HEK293 (cell line): Measurements from ENCODE around the gene PRPH.
A peak's percentile ranks its signal among the peaks of the same experiment; 100 is the strongest.

Experiments
- BCL11A ChIP-seq: fragments of 450-650 bp; formaldehyde crosslinking; IDR thresholded peaks from 2 replicates; pipeline ENCODE4 v1.5.1; 2016; ENCODE audit warnings: low read depth, missing biosample characterization, missing genetic modification characterization
- BCL11B ChIP-seq: fragments of 450-650 bp; formaldehyde crosslinking; IDR thresholded peaks from 2 replicates; pipeline ENCODE4 v1.5.1; 2016; ENCODE audit warnings: low read depth, missing biosample characterization, missing genetic modification characterization
- ELK4 ChIP-seq: IDR thresholded peaks from 2 replicates; pipeline ENCODE4 v1.6.1; 2011; ENCODE audit warnings: mild to moderate bottlenecking, low read depth, low read length, borderline replicate concordance
- KLF7 ChIP-seq: fragments of 450-650 bp; formaldehyde crosslinking; IDR thresholded peaks from 2 replicates; pipeline ENCODE4 v1.5.1; 2016; ENCODE audit warnings: missing biosample characterization, missing genetic modification characterization, borderline replicate concordance
- RBAK ChIP-seq: fragments of 450-650 bp; formaldehyde crosslinking; IDR thresholded peaks from 2 replicates; pipeline ENCODE4 v1.5.1; 2016; ENCODE audit warnings: missing biosample characterization, missing genetic modification characterization
- ZBTB1 ChIP-seq: fragments of 450-650 bp; formaldehyde crosslinking; IDR thresholded peaks from 2 replicates; pipeline ENCODE4 v1.5.1; 2016; ENCODE audit warnings: missing biosample characterization, missing genetic modification characterization
- ZFHX2 ChIP-seq: fragments of 450-650 bp; formaldehyde crosslinking; conservative IDR thresholded peaks from 2 replicates; pipeline ENCODE4 v1.5.1; 2016; ENCODE audit warnings: missing biosample characterization, missing genetic modification characterization
- ZNF10 ChIP-seq: fragments of 450-650 bp; formaldehyde crosslinking; IDR thresholded peaks from 2 replicates; pipeline ENCODE4 v1.5.1; 2017; ENCODE audit warnings: missing biosample characterization, missing genetic modification characterization
- ZNF112 ChIP-seq: fragments of 450-650 bp; formaldehyde crosslinking; IDR thresholded peaks from 2 replicates; pipeline ENCODE4 v1.5.0; 2017; ENCODE audit warnings: missing biosample characterization, missing genetic modification characterization
- ZNF133 ChIP-seq: fragments of 450-650 bp; formaldehyde crosslinking; IDR thresholded peaks from 2 replicates; pipeline ENCODE4 v1.5.1; 2016; ENCODE audit warnings: missing biosample characterization, missing genetic modification characterization
- ZNF155 ChIP-seq: fragments of 450-650 bp; formaldehyde crosslinking; IDR thresholded peaks from 2 replicates; pipeline ENCODE4 v1.5.1; 2016; ENCODE audit warnings: missing biosample characterization, missing genetic modification characterization
- ZNF169 ChIP-seq: fragments of 450-650 bp; formaldehyde crosslinking; IDR thresholded peaks from 2 replicates; pipeline ENCODE4 v1.5.1; 2016; ENCODE audit warnings: missing biosample characterization, missing genetic modification characterization
- ZNF2 ChIP-seq: fragments of 450-650 bp; formaldehyde crosslinking; IDR thresholded peaks from 2 replicates; pipeline ENCODE4 v1.5.1; 2016; ENCODE audit warnings: missing biosample characterization, missing genetic modification characterization
- ZNF202 ChIP-seq: fragments of 450-650 bp; formaldehyde crosslinking; IDR thresholded peaks from 2 replicates; pipeline ENCODE4 v1.5.1; 2016; ENCODE audit warnings: missing biosample characterization, missing genetic modification characterization, borderline replicate concordance
- ZNF24 ChIP-seq: fragments of 450-650 bp; formaldehyde crosslinking; IDR thresholded peaks from 2 replicates; pipeline ENCODE4 v1.5.1; 2016; ENCODE audit warnings: missing biosample characterization, missing genetic modification characterization
- ZNF248 ChIP-seq: fragments of 450-650 bp; formaldehyde crosslinking; IDR thresholded peaks from 2 replicates; pipeline ENCODE4 v1.5.1; 2017; ENCODE audit warnings: missing biosample characterization, missing genetic modification characterization
- ZNF266 ChIP-seq: fragments of 450-650 bp; formaldehyde crosslinking; IDR thresholded peaks from 2 replicates; pipeline ENCODE4 v1.5.1; 2016; ENCODE audit warnings: missing biosample characterization, missing genetic modification characterization, low read depth
- ZNF341 ChIP-seq: fragments of 450-650 bp; formaldehyde crosslinking; IDR thresholded peaks from 2 replicates; pipeline ENCODE4; 2016; ENCODE audit warnings: low read depth, missing biosample characterization, missing genetic modification characterization
- ZNF362 ChIP-seq: fragments of 450-650 bp; formaldehyde crosslinking; IDR thresholded peaks from 2 replicates; pipeline ENCODE4 v1.5.1; 2016; ENCODE audit warnings: missing biosample characterization, missing genetic modification characterization
- ZNF37A ChIP-seq: fragments of 450-650 bp; IDR thresholded peaks from 2 replicates; pipeline ENCODE4 v1.5.1; 2018; ENCODE audit warnings: missing biosample characterization, missing genetic modification characterization
- ZNF548 ChIP-seq: fragments of 450-650 bp; formaldehyde crosslinking; IDR thresholded peaks from 2 replicates; pipeline ENCODE4 v1.5.1; 2016; ENCODE audit warnings: missing biosample characterization, missing genetic modification characterization
- ZNF549 ChIP-seq: fragments of 450-650 bp; IDR thresholded peaks from 2 replicates; pipeline ENCODE4 v1.5.1; 2018; ENCODE audit warnings: missing biosample characterization, missing genetic modification characterization, mild to moderate bottlenecking, inconsistent platforms, moderate library complexity
- ZNF560 ChIP-seq: fragments of 450-650 bp; formaldehyde crosslinking; IDR thresholded peaks from 2 replicates; pipeline ENCODE4 v1.5.1; 2017; ENCODE audit warnings: missing biosample characterization, missing genetic modification characterization, borderline replicate concordance
- ZNF692 ChIP-seq: fragments of 450-650 bp; formaldehyde crosslinking; IDR thresholded peaks from 2 replicates; pipeline ENCODE4 v1.5.1; 2016; ENCODE audit warnings: missing biosample characterization, missing genetic modification characterization
- ZNF785 ChIP-seq: fragments of 450-650 bp; formaldehyde crosslinking; IDR thresholded peaks from 2 replicates; pipeline ENCODE4 v1.5.1; 2016; ENCODE audit warnings: missing biosample characterization, missing genetic modification characterization
- ZNF791 ChIP-seq: fragments of 450-650 bp; formaldehyde crosslinking; IDR thresholded peaks from 2 replicates; pipeline ENCODE4 v1.5.1; 2016; ENCODE audit warnings: missing biosample characterization, missing genetic modification characterization
- ZNF792 ChIP-seq: fragments of 450-650 bp; formaldehyde crosslinking; IDR thresholded peaks from 2 replicates; pipeline ENCODE4 v1.5.1; 2016; ENCODE audit warnings: missing biosample characterization, missing genetic modification characterization
- TF ChIP-seq, protein P1 (sequence below): fragments of 450-650 bp; formaldehyde crosslinking; IDR thresholded peaks from 2 replicates; pipeline ENCODE4 v1.5.1; 2016; ENCODE audit warnings: missing biosample characterization, missing genetic modification characterization, borderline replicate concordance
- TF ChIP-seq, protein P2 (sequence below): fragments of 450-650 bp; formaldehyde crosslinking; IDR thresholded peaks from 2 replicates; pipeline ENCODE4 v1.5.1; 2016; ENCODE audit warnings: missing biosample characterization, missing genetic modification characterization
- TF ChIP-seq, protein P3 (sequence below): fragments of 450-650 bp; formaldehyde crosslinking; IDR thresholded peaks from 2 replicates; pipeline ENCODE4 v1.5.1; 2016; ENCODE audit warnings: missing biosample characterization, missing genetic modification characterization
- TF ChIP-seq, protein P4 (sequence below): fragments of 450-650 bp; formaldehyde crosslinking; IDR thresholded peaks from 2 replicates; pipeline ENCODE4 v1.5.1; 2017; ENCODE audit warnings: missing biosample characterization, missing genetic modification characterization
- TF ChIP-seq, protein P5 (sequence below): fragments of 450-650 bp; formaldehyde crosslinking; IDR thresholded peaks from 2 replicates; pipeline ENCODE4 v1.5.1; 2016; ENCODE audit warnings: missing biosample characterization, missing genetic modification characterization

The PRPH gene

GRCh38 chr12:49279706-49280159, 15.2 kb upstream of the PRPH start (continued):
- TF ChIP-seq, protein P1, sequence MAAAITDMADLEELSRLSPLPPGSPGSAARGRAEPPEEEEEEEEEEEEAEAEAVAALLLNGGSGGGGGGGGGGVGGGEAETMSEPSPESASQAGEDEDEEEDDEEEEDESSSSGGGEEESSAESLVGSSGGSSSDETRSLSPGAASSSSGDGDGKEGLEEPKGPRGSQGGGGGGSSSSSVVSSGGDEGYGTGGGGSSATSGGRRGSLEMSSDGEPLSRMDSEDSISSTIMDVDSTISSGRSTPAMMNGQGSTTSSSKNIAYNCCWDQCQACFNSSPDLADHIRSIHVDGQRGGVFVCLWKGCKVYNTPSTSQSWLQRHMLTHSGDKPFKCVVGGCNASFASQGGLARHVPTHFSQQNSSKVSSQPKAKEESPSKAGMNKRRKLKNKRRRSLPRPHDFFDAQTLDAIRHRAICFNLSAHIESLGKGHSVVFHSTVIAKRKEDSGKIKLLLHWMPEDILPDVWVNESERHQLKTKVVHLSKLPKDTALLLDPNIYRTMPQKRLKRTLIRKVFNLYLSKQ (tag by site-specific recombination): no peak
- no peak for TF ChIP-seq ZNF560
- TF ChIP-seq, protein P2, sequence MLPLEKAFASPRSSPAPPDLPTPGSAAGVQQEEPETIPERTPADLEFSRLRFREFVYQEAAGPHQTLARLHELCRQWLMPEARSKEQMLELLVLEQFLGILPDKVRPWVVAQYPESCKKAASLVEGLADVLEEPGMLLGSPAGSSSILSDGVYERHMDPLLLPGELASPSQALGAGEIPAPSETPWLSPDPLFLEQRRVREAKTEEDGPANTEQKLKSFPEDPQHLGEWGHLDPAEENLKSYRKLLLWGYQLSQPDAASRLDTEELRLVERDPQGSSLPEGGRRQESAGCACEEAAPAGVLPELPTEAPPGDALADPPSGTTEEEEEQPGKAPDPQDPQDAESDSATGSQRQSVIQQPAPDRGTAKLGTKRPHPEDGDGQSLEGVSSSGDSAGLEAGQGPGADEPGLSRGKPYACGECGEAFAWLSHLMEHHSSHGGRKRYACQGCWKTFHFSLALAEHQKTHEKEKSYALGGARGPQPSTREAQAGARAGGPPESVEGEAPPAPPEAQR: no peak
- no peak for TF ChIP-seq ZNF549
- TF ChIP-seq ZNF341 (tag by site-specific recombination): peak; percentile 79
- no peak for TF ChIP-seq ZNF112 (tag by site-specific recombination)
- no peak for TF ChIP-seq ZNF266 (tag by site-specific recombination)
- TF ChIP-seq ZNF791: no peak
- no peak for TF ChIP-seq ZNF785 (tag by site-specific recombination)
- no peak for TF ChIP-seq ZNF155 (tag by site-specific recombination)
- no peak for TF ChIP-seq ZNF169 (tag by site-specific recombination)
- 0 out of 2 replicates have a peak, but pooled peaks have one; percentile 65 for TF ChIP-seq ZNF692 (tag by site-specific recombination)
- no peak for TF ChIP-seq ZNF202 (tag by site-specific recombination)
- no peak for TF ChIP-seq ZNF37A (tag by site-specific recombination)
- no peak for TF ChIP-seq ZNF248 (tag by site-specific recombination)
- TF ChIP-seq, protein P3, sequence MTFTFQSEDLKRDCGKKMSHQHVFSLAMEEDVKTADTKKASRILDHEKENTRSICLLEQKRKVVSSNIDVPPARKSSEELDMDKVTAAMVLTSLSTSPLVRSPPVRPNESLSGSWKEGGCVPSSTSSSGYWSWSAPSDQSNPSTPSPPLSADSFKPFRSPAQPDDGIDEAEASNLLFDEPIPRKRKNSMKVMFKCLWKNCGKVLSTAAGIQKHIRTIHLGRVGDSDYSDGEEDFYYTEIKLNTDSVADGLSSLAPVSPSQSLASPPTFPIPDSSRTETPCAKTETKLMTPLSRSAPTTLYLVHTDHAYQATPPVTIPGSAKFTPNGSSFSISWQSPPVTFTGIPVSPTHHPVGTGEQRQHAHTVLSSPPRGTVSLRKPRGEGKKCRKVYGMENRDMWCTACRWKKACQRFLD (tag by site-specific recombination): no peak
- TF ChIP-seq ZBTB1 (tag by site-specific recombination): no peak
- TF ChIP-seq, protein P4, sequence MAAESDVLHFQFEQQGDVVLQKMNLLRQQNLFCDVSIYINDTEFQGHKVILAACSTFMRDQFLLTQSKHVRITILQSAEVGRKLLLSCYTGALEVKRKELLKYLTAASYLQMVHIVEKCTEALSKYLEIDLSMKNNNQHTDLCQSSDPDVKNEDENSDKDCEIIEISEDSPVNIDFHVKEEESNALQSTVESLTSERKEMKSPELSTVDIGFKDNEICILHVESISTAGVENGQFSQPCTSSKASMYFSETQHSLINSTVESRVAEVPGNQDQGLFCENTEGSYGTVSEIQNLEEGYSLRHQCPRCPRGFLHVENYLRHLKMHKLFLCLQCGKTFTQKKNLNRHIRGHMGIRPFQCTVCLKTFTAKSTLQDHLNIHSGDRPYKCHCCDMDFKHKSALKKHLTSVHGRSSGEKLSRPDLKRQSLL: no peak
- TF ChIP-seq ELK4: no peak
- TF ChIP-seq ZNF10: no peak
- no peak for TF ChIP-seq ZNF548
- TF ChIP-seq ZFHX2 (tag by site-specific recombination): no peak
- no peak; the same call in 1 of the 2 replicates for TF ChIP-seq ZNF2
- no peak for TF ChIP-seq BCL11A
- TF ChIP-seq ZNF24 (tag by site-specific recombination): 0 out of 2 replicates have a peak, but pooled peaks have one; percentile 24
- TF ChIP-seq ZNF133 (tag by site-specific recombination): no peak
- no peak for TF ChIP-seq ZNF792 (tag by site-specific recombination)
- no peak for TF ChIP-seq KLF7 (tag by site-specific recombination)
- TF ChIP-seq, protein P5, sequence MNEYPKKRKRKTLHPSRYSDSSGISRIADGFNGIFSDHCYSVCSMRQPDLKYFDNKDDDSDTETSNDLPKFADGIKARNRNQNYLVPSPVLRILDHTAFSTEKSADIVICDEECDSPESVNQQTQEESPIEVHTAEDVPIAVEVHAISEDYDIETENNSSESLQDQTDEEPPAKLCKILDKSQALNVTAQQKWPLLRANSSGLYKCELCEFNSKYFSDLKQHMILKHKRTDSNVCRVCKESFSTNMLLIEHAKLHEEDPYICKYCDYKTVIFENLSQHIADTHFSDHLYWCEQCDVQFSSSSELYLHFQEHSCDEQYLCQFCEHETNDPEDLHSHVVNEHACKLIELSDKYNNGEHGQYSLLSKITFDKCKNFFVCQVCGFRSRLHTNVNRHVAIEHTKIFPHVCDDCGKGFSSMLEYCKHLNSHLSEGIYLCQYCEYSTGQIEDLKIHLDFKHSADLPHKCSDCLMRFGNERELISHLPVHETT: no peak
- TF ChIP-seq ZNF362: no peak
- TF ChIP-seq BCL11B: no peak
- TF ChIP-seq RBAK: no peak
